Gastrocnemius medialis (tissue), 4 donors: ENCODE measurements around the gene MAPK4.

ENCODE experiments used
- CTCF ChIP-seq, 5 experiments: fragments of 450-650 bp in 3 of 5; fragments of 200-600 bp in 2 of 5; sonication (generic) in 2 of 5; IDR thresholded peaks in 4 of 5; conservative IDR thresholded peaks in 1 of 5; 1 replicate in 4 of 5; 2 replicates in 1 of 5; pipeline ENCODE4 v1.5.1; 2016 to 2019; ENCODE audit warnings: antibody characterized with exemption in 5 of 5, mild to moderate bottlenecking in 3 of 5, moderate library complexity in 3 of 5
- POLR2A ChIP-seq, 2 donors: fragments of 450-650 bp; IDR thresholded peaks; one replicate each; pipeline ENCODE4 v1.6.1; 2017; ENCODE audit warnings: antibody characterized with exemption in 2 of 2, mild to moderate bottlenecking in 2 of 2, moderate library complexity in 2 of 2

- TF ChIP-seq CTCF (IDR thresholded peaks at IDR 0.05 in 4 of 5, conservative IDR thresholded peaks at IDR 0.05 in 1 of 5), result no peak
- no peak for TF ChIP-seq POLR2A (IDR thresholded peaks at IDR 0.05)
Observed at GRCh38 chr18:50573679-50574078, 13.8 kb downstream of the MAPK4 start.
